ENCODE results near the gene PPM1E. TPM values are rescaled to one million over a fixed set of nuclear protein-coding genes. Genes with fewer than 3 reads are reported as not detected.

Gene PPM1E
- total RNA-seq, 1 experiment from 2014 or later = 7.1 TPM

GRCh38 chr17:58802188-58802587 lies 46.5 kb downstream of the PPM1E start:
- Histone ChIP-seq H3K4me2 (ENCODE audit: insufficient read depth, insufficient read length, low read length) (no peak overlapping the region), H3K23me2 (ENCODE audit: insufficient read length, low read depth, low read length, poor library complexity, severe bottlenecking) (no peaks in the 10 kb centered on the region), H2AK5ac (ENCODE audit: insufficient read length, low read length) (no peak overlapping the region), H2BK15ac (ENCODE audit: low read depth, low read length) (no peak overlapping the region), H3K4me1 (ENCODE audit: insufficient read depth, low read length) (no peaks in the 10 kb centered on the region), H4K8ac (replicated peaks; ENCODE audit: insufficient read length, low read depth, low read length) (no peak overlapping the region), H3K27me3 (ENCODE audit: insufficient read depth, low read length) (no peaks in the 10 kb centered on the region), H3K4ac (ENCODE audit: low read depth, low read length) (no peak overlapping the region), H2BK120ac (ENCODE audit: low read depth, low read length, poor library complexity, severe bottlenecking) (no peak overlapping the region), H3T11ph (ENCODE audit: low read length) (no peak overlapping the region), H3K79me1 (ENCODE audit: insufficient read depth, low read depth, low read length, poor library complexity, severe bottlenecking) (no peaks in the 10 kb centered on the region), H3K79me2 (ENCODE audit: insufficient read depth, low read length) (no peaks in the 10 kb centered on the region), H2BK20ac (ENCODE audit: low read depth, low read length, poor library complexity, severe bottlenecking) (no peak overlapping the region), H2BK5ac (ENCODE audit: insufficient read length, low read length) (no peak overlapping the region), H3K18ac (ENCODE audit: insufficient read length, low read depth, low read length) (no peak overlapping the region), H3K9me3 (ENCODE audit: control insufficient read depth, low read depth, low read length) (no peaks in the 10 kb centered on the region), H2AFZ (ENCODE audit: low read length) (no peak overlapping the region), H4K5ac (ENCODE audit: insufficient read length, low read depth, low read length) (no peak overlapping the region), H3K56ac (ENCODE audit: insufficient read length, low read depth, low read length) (no peak overlapping the region), H4K20me1 (ENCODE audit: control insufficient read depth, insufficient read depth, insufficient read length) (no peaks in the 10 kb centered on the region), H2BK12ac (ENCODE audit: insufficient read length, low read depth, low read length) (no peak overlapping the region), H3K14ac (ENCODE audit: insufficient read depth, low read length) (no peak overlapping the region), H3K27ac (ENCODE audit: insufficient read length, low read depth, low read length) (no peak overlapping the region), H4K91ac (ENCODE audit: insufficient read length, low read depth, low read length) (no peak overlapping the region), H3K23ac (ENCODE audit: insufficient read length, low read depth, low read length) (no peak overlapping the region), H3K9ac (ENCODE audit: extremely low read depth, insufficient read length, low read length) (no peak overlapping the region)
- H3K27ac Mint-ChIP-seq = no peak overlapping the region
- no peak for DNase-seq
- no peak for TF ChIP-seq CTCF (conservative IDR thresholded peaks at IDR 0.05)
- H3K36me3 Mint-ChIP-seq (ENCODE audit: insufficient read depth in 1 of 3, low read depth in 3 of 3) = peaks cover 0 to 7% (median 2%) of the 10 kb centered on the region in 3 experiments; a peak in 2 of 7 replicates
- H3K9me3 Mint-ChIP-seq = peaks cover 7% of the 10 kb centered on the region in 2 experiments; a peak in 4 of 5 replicates
- no peaks in the 10 kb centered on the region for H3K4me1 Mint-ChIP-seq
- H3K4me3 Mint-ChIP-seq = no peak overlapping the region
- no peaks in the 10 kb centered on the region for H3K27me3 Mint-ChIP-seq (ENCODE audit: low read depth)
- WGBS (ENCODE audit: extremely low coverage, insufficient read length, low lambda C conversion rate) = no CpG with 5 or more reads among the region's 1 CpG

All from H9 (cell line).